ENCODE data around the gene CLPSL2. TPM values are rescaled to one million over a fixed set of nuclear protein-coding genes. Genes with fewer than 3 reads are reported as not detected.

CLPSL2 gene
- total RNA-seq, 1 donor: not detected

GRCh38 chr6:35747877-35748276 is 28.5 kb upstream of the CLPSL2 start:
- H3K4me3 ChIP-seq (ENCODE audit: low read depth, low read length): no peak overlapping the region
- TF ChIP-seq CTCF (IDR thresholded peaks at IDR 0.05; ENCODE audit: insufficient read depth, low read depth, low read length): no peak
- DNase-seq (ENCODE audit: low read depth): no peak

- H3K4me3 ChIP-seq (ENCODE audit: low read depth, low read length): no peak overlapping the region
- no peak for TF ChIP-seq CTCF (IDR thresholded peaks at IDR 0.05; ENCODE audit: insufficient read depth, low read depth, low read length)
- no peak for DNase-seq (ENCODE audit: low read depth)
Measured at GRCh38 chr6:35750557-35750956, 25.8 kb upstream of the CLPSL2 start.

GRCh38 chr6:35751594-35751993 is 24.8 kb upstream of the CLPSL2 start:
- H3K4me3 ChIP-seq (ENCODE audit: low read depth, low read length): no peak overlapping the region
- TF ChIP-seq CTCF (IDR thresholded peaks at IDR 0.05; ENCODE audit: insufficient read depth, low read depth, low read length): no peak
- DNase-seq (ENCODE audit: low read depth): no peak

GRCh38 chr6:35752330-35752729 is 24.1 kb upstream of the CLPSL2 start:
- no peak overlapping the region for H3K4me3 ChIP-seq (ENCODE audit: low read depth, low read length)
- no peak for DNase-seq (ENCODE audit: low read depth)

GRCh38 chr6:35754452-35755277 is 21.7 kb upstream of the CLPSL2 start:
- no peak overlapping the region for H3K4me3 ChIP-seq (ENCODE audit: low read depth, low read length)
- TF ChIP-seq CTCF (IDR thresholded peaks at IDR 0.05; ENCODE audit: insufficient read depth, low read depth, low read length): no peak
- DNase-seq (ENCODE audit: low read depth): no peak

More at GRCh38 chr6:35752330-35752729, 24.1 kb upstream of the CLPSL2 start:
- no peak for TF ChIP-seq CTCF (IDR thresholded peaks at IDR 0.05; ENCODE audit: insufficient read depth, low read depth, low read length)

GRCh38 chr6:35755278-35755924 is 21.0 kb upstream of the CLPSL2 start:
- H3K4me3 ChIP-seq (ENCODE audit: low read depth, low read length): no peak overlapping the region
- no peak for TF ChIP-seq CTCF (IDR thresholded peaks at IDR 0.05; ENCODE audit: insufficient read depth, low read depth, low read length)
- no peak for DNase-seq (ENCODE audit: low read depth)
